Pancreas (tissue), 10 donors: Measurements from ENCODE around the gene SCCPDH. TPM values are rescaled to one million over a fixed set of nuclear protein-coding genes. Genes with fewer than 3 reads are reported as not detected.

Experiments
- ATAC-seq, 4 donors: fragments of 200-7000 bp; cut with Tn5 transposase; one replicate each; pipeline versions ENCODE4 v1.8.0 to v1.9.1; 2020; ENCODE audit warnings: mild to moderate bottlenecking in 4 of 4, moderate library complexity in 4 of 4
- DNase-seq, 6 donors: peaks; one replicate each; pipeline ENCODE4 v3.0.0-alpha.2; 2020
- FAIRE-seq: peaks from 2 replicates; lab custom pipeline; 2012; peaks lifted over from hg19 to GRCh38; lab: Jason Lieb, UNC
- H3K27ac ChIP-seq, 4 donors: fragments of 200-600 bp; sonication (generic); 1 replicate in 3 of 4; 2 replicates in 1 of 4; pipeline versions ENCODE4 v1.5.0 to v1.8.0; 2020
- H3K27me3 ChIP-seq, 4 donors: fragments of 200-600 bp; one replicate each; pipeline ENCODE4 v1.8.0; 2021
- H3K36me3 ChIP-seq, 3 donors: fragments of 200-600 bp; sonication (generic) in 1 of 3; one replicate each; pipeline versions ENCODE4 v1.5.0 to v1.8.0; 2020 to 2021
- H3K4me1 ChIP-seq, 3 donors: fragments of 200-600 bp; one replicate each; pipeline ENCODE4 v1.8.0; 2021
- H3K4me3 ChIP-seq, 4 donors: fragments of 200-600 bp; sonication (generic) in 2 of 4; one replicate each; pipeline versions ENCODE4 v1.5.0 to v1.8.0; 2020 to 2021
- H3K9me3 ChIP-seq, 4 donors: fragments of 200-600 bp; one replicate each; pipeline ENCODE4 v1.8.0; 2021
- CTCF ChIP-seq, 4 donors: fragments of 200-600 bp; sonication (generic) in 3 of 4; IDR thresholded peaks; one replicate each; pipeline versions ENCODE4 v1.5.0 to v1.8.0; 2021; ENCODE audit warnings: antibody characterized with exemption in 4 of 4
- WGBS, 2 donors: extraction: QIAGEN DNeasy Blood & Tissue Kit; methylation state at CpG; one replicate each; pipeline ENCODE4 v1.1.7; 2013; 5-methylcytosine and 5-hydroxymethylcytosine counted together
- intact Hi-C, 3 donors: fragments of 100-400 bp; cut with DNase I; formaldehyde crosslinking; loops; one replicate each; pipeline versions ENCODE4 v1.11.1 to v1.14.2; 2022
- polyA plus RNA-seq, 2 donors: library from polyadenylated mRNA; stranded (reverse); fragments of 200-250 nt; gene quantifications; one replicate each; pipeline ENCODE4 v1.2.3, GENCODE V29; 2013
- total RNA-seq, 6 donors: library from RNA; stranded (reverse); fragmentation: NEBNext Ultra II Directional in 4 of 6; extraction: Animal tissue kit (Norgen Biotek cat#: 25700) in 4 of 6; gene quantifications; one replicate each; pipeline versions ENCODE4 v1.2.1 to v1.2.4, GENCODE V29; 2021 to 2023
- donor health status: healthy with polysubstance abuse.
- donor health status: DM: no; HTN: no; CAD: no; lungs with moderate emphysema.
- donor health status: DM: no; HTN: no; CAD: no.
- donor health status: control.
- donor health status: control.
- donor health status: Bipolar disorder and iron deficiency.
- donor health status: DM: yes; HTN: yes; CAD: no.
- donor health status: DM: no; HTN: no; CAD: no.
- donor health status: DM: no; HTN: no; CAD: no.
- donor health status: DM: yes; HTN: yes; CAD: no.

Gene SCCPDH
- total and polyA plus RNA-seq, 8 donors, result 6.9 to 17.9 (median 11.9) TPM

- DNase-seq, result no peak
- no peak for FAIRE-seq
- H3K27ac ChIP-seq, result no peak overlapping the region
- no peak overlapping the region for H3K4me3 ChIP-seq
- intact Hi-C loops, result no loop called here
- H3K9me3 ChIP-seq, result no peaks in the 10 kb centered on the region
- H3K27me3 ChIP-seq, result no peaks in the 10 kb centered on the region
- TF ChIP-seq CTCF (IDR thresholded peaks at IDR 0.05), result no peak
- 84 to 91% methylated on average over 12 of the region's 12 CpGs for WGBS, 2 donors
- no peaks in the 10 kb centered on the region for H3K4me1 ChIP-seq
- H3K36me3 ChIP-seq, result no peaks in the 10 kb centered on the region
- no peak for ATAC-seq
Observed at GRCh38 chr1:246748867-246749266, 24.7 kb downstream of the SCCPDH start.

- no peaks in the 10 kb centered on the region for H3K4me1 ChIP-seq
- H3K9me3 ChIP-seq, result no peaks in the 10 kb centered on the region
- no peak for FAIRE-seq
- 81 to 87% methylated on average over 7 of the region's 7 CpGs for WGBS, 2 donors
- no peak for ATAC-seq
- no peak overlapping the region for H3K27ac ChIP-seq
- intact Hi-C loops, result no loop called here
- no peaks in the 10 kb centered on the region for H3K27me3 ChIP-seq
- no peaks in the 10 kb centered on the region for H3K36me3 ChIP-seq
- no peak for DNase-seq
- H3K4me3 ChIP-seq, result no peak overlapping the region
- TF ChIP-seq CTCF (IDR thresholded peaks at IDR 0.05), result no peak
Observed at GRCh38 chr1:246750752-246751151, 26.5 kb downstream of the SCCPDH start.

GRCh38 chr1:246753670-246754535 lies 29.7 kb downstream of the SCCPDH start:
- peak; percentile 58 to 88 (median 82) for ATAC-seq
- peak in 3 of 6 donors; percentile 25 to 51 (median 30) for DNase-seq
- no peaks in the 10 kb centered on the region for H3K9me3 ChIP-seq
- no peak overlapping the region for H3K4me3 ChIP-seq
- no peak for FAIRE-seq
- TF ChIP-seq CTCF (IDR thresholded peaks at IDR 0.05), result peak; percentile 29 to 54 (median 46)
- intact Hi-C loops, result no loop called here
- H3K27me3 ChIP-seq, result no peaks in the 10 kb centered on the region
- no peak overlapping the region for H3K27ac ChIP-seq
- no peaks in the 10 kb centered on the region for H3K36me3 ChIP-seq
- no peaks in the 10 kb centered on the region for H3K4me1 ChIP-seq
- 63 to 70% methylated on average over 22 of the region's 22 CpGs for whole genome bisulfite sequencing, 2 donors

- intact Hi-C loops, result no loop called here
- Histone ChIP-seq H3K4me1 (no peaks in the 10 kb centered on the region), H3K27me3 (no peaks in the 10 kb centered on the region), H3K36me3 (peaks cover 0 to 6% (median 0%) of the 10 kb centered on the region in 3 donors), H3K27ac (no peak overlapping the region), H3K9me3 (no peaks in the 10 kb centered on the region), H3K4me3 (no peak overlapping the region)
- TF ChIP-seq CTCF (IDR thresholded peaks at IDR 0.05), result no peak
- ATAC-seq, result no peak
- FAIRE-seq, result no peak
- no peak for DNase-seq
- WGBS, 2 donors, result 86 to 89% methylated on average over 8 of the region's 8 CpGs
Observed at GRCh38 chr1:246755419-246755818, 31.2 kb downstream of the SCCPDH start.
